ENCODE results near the gene PDRG1. TPM values are rescaled to one million over a fixed set of nuclear protein-coding genes. Genes with fewer than 3 reads are reported as not detected.

PDRG1 gene
- polyA plus RNA-seq, 2 of the 4 experiments (the other 2 are of a cell fraction) = 20.7 to 25.2 TPM

DNA sequence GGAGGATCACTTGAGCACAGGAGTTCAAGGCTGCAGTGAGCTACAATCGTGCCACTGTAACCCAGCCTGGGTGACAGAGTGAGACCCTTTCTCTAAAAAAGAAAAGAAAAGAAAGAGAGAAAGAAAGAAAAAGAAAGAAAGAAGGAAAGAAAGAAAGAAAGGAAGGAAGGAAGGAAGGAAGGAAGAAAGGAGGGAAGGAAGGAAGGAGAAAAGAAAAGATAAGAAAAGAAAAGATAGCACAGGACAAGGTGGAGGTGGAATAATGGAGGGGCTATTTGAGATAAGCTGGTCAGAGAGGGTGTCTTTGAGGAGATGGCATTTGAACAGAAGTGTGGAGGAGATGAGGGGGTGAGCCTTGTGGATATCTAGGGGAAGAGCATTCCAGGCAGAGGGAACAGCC is 2.7 kb upstream of the PDRG1 start:
- WGBS (ENCODE audit: missing lambda C conversion rate) = 0% methylated on average over 1 of the region's 1 CpG
- TF ChIP-seq, protein P1, sequence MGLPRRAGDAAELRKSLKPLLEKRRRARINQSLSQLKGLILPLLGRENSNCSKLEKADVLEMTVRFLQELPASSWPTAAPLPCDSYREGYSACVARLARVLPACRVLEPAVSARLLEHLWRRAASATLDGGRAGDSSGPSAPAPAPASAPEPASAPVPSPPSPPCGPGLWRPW (IDR thresholded peaks at IDR 0.05) = no peak
- no peak for TF ChIP-seq JUNB (IDR thresholded peaks at IDR 0.05)
- no peak for TF ChIP-seq ZC3H11A (IDR thresholded peaks at IDR 0.05)
- no peak for TF ChIP-seq CHD4 (IDR thresholded peaks at IDR 0.05; ENCODE audit: borderline replicate concordance)
- no peak for TF ChIP-seq BHLHE40 (IDR thresholded peaks at IDR 0.05; ENCODE audit: low read depth, low read length)
- no peak for TF ChIP-seq HOXB5 (CRISPR knock-in tag; IDR thresholded peaks at IDR 0.05)
- TF ChIP-seq MAZ (IDR thresholded peaks at IDR 0.05; ENCODE audit: borderline replicate concordance, low read depth, low read length) = no peak
- no peak for TF ChIP-seq RARB (CRISPR knock-in tag; IDR thresholded peaks at IDR 0.05)
- TF ChIP-seq HEYL (CRISPR knock-in tag; IDR thresholded peaks at IDR 0.05) = no peak
- DNase-seq (ENCODE audit: low read depth in 1 of 2, low spot score in 1 of 2) (no peak), ATAC-seq (no peak), FAIRE-seq (no peak)
- no peak overlapping the region for H3K4me3 ChIP-seq
- POLR2A ChIA-PET = no interaction called here
- CTCF ChIA-PET = interaction anchor here (0.6 to 12.2 kb wide), 5 partner anchors 10 to 132 kb away, joined by 3 to 173 read pairs (median 8); partner anchors contain the start of gene MYLK2
- no peak overlapping the region for H3K27ac ChIP-seq
- no peak overlapping the region for H3K4me2 ChIP-seq
- no peaks in the 10 kb centered on the region for H3K9me3 ChIP-seq
- H3K4me1 ChIP-seq = peaks cover 8% of the 10 kb centered on the region; the same call in 2 of the 3 replicates

DNA sequence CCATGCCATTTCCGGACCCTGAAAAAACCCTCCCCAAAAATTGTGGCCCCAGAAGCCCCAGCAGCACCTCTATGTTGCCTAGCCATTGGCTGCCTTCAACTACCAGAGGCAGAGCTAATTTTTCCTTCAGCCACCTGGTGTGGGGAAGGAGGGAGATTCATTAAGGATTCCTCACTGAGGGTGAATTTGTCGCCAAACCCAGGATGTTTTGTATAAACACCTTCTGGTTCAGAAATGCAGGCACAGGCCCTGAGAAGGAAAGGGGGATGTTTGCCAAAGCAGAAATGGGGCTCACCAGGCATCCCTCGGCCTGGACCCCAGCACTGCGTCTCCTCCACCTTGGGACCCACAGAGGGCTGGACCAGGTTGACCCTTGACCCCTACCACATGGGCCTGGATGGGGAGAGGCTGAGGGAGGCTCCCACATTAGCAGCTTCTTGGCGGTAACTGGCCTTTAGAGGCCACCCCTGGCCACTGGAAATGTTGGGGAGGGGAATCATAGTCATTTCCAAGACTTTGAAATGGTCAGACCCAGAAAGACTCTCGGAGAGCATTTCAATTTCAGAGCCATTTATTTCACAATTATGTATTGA is 1.8 kb upstream of the PDRG1 start:
- ATAC-seq (no peak), DNase-seq (ENCODE audit: low read depth in 1 of 2, low spot score in 1 of 2) (no peak), FAIRE-seq (no peak)
- Histone ChIP-seq H3K4me3 (no peak overlapping the region), H3K9me3 (peaks cover under 1% of the 10 kb centered on the region; the same call in 1 of the 3 replicates), H3K4me2 (no peak overlapping the region), H3K27ac (no peak overlapping the region), H3K4me1 (peaks cover 8% of the 10 kb centered on the region; the same call in 2 of the 3 replicates)
- TF ChIP-seq CBX2 (IDR thresholded peaks at IDR 0.05; ENCODE audit: borderline replicate concordance, low read depth) (no peak), KDM1A (IDR thresholded peaks at IDR 0.05; ENCODE audit: low read depth) (no peak), RARB (CRISPR knock-in tag; IDR thresholded peaks at IDR 0.05) (no peak), TP53 (CRISPR knock-in tag; IDR thresholded peaks at IDR 0.05) (no peak), ZC3H11A (IDR thresholded peaks at IDR 0.05) (no peak), FOSB (CRISPR knock-in tag; IDR thresholded peaks at IDR 0.05) (no peak)
- TF ChIP-seq, protein P2, sequence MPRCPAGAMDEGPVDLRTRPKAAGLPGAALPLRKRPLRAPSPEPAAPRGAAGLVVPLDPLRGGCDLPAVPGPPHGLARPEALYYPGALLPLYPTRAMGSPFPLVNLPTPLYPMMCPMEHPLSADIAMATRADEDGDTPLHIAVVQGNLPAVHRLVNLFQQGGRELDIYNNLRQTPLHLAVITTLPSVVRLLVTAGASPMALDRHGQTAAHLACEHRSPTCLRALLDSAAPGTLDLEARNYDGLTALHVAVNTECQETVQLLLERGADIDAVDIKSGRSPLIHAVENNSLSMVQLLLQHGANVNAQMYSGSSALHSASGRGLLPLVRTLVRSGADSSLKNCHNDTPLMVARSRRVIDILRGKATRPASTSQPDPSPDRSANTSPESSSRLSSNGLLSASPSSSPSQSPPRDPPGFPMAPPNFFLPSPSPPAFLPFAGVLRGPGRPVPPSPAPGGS (IDR thresholded peaks at IDR 0.05) = no peak
- CTCF ChIA-PET = interaction anchor here (0.6 to 12.2 kb wide), 12 partner anchors 12 to 132 kb away, joined by 3 to 173 read pairs (median 12); partner anchors contain the start of genes FOXS1, MYLK2 and XKR7
- POLR2A ChIA-PET = no interaction called here
- 22% methylated on average over 6 of the region's 6 CpGs for WGBS (ENCODE audit: missing lambda C conversion rate)

DNA sequence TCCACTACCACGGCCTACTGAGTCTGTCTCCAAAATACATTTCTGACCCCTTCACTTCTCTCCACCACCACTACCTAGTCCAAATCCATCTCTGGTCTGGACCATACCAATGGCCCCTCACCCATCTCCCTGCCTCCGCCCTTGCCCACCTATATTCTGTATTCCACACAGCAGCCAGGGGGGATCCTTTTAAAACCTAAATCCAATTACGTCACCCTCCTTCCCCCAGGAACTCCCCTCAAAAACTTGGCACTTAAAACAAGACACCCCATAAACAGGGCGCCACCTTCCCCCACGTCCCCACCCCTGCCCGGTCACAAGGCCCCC is 680 bp downstream of the PDRG1 start:
- peaks cover 8% of the 10 kb centered on the region; the same call in 2 of the 3 replicates for H3K4me1 ChIP-seq
- peak overlapping the region; percentile 100 for H3K4me2 ChIP-seq
- WGBS (ENCODE audit: missing lambda C conversion rate) = 7% methylated on average over 6 of the region's 6 CpGs
- DNase-seq (ENCODE audit: low read depth in 1 of 2, low spot score in 1 of 2) (no peak), FAIRE-seq (no peak), ATAC-seq (no peak)
- no peak for TF ChIP-seq NR3C1 (IDR thresholded peaks at IDR 0.05)
- TF ChIP-seq, protein P3, sequence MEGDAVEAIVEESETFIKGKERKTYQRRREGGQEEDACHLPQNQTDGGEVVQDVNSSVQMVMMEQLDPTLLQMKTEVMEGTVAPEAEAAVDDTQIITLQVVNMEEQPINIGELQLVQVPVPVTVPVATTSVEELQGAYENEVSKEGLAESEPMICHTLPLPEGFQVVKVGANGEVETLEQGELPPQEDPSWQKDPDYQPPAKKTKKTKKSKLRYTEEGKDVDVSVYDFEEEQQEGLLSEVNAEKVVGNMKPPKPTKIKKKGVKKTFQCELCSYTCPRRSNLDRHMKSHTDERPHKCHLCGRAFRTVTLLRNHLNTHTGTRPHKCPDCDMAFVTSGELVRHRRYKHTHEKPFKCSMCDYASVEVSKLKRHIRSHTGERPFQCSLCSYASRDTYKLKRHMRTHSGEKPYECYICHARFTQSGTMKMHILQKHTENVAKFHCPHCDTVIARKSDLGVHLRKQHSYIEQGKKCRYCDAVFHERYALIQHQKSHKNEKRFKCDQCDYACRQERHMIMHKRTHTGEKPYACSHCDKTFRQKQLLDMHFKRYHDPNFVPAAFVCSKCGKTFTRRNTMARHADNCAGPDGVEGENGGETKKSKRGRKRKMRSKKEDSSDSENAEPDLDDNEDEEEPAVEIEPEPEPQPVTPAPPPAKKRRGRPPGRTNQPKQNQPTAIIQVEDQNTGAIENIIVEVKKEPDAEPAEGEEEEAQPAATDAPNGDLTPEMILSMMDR (IDR thresholded peaks at IDR 0.05) = no peak
- no peak for TF ChIP-seq RFX5 (IDR thresholded peaks at IDR 0.05)
- POLR2A ChIA-PET = interaction anchor here (1.2 kb wide), 1 partner anchor 71 kb away, joined by 4 read pairs; no protein-coding TSS in a partner anchor
- H3K27ac ChIP-seq = peak overlapping the region; percentile 92 to 97
- peak overlapping the region; percentile 100 for H3K4me3 ChIP-seq
- CTCF ChIA-PET = interaction anchor here (0.8 to 12.2 kb wide), 22 partner anchors 9 to 156 kb away, joined by 3 to 173 read pairs (median 8); partner anchors contain the start of genes FOXS1, MYLK2 and XKR7
- H3K9me3 ChIP-seq = peaks cover 9% of the 10 kb centered on the region
